Measurements from ENCODE around the gene CAPN12. TPM values are rescaled to one million over a fixed set of nuclear protein-coding genes. Genes with fewer than 3 reads are reported as not detected.

Gene CAPN12
- total RNA-seq, 1 experiment from 2014 or later: 58.5 TPM

GRCh38 chr19:38720559-38721236 is 23.6 kb downstream of the CAPN12 start:
- in situ Hi-C loops (cut with HindIII; ENCODE audit: low pct_unique_long_range_greater_than_20kb, low sequenced_read_pairs): no loop called here
- DNase-seq (ENCODE audit: low read depth, low spot score) (no peak), ATAC-seq (no peak)
- ChIA-PET POLR2A (interaction anchor here (0.9 to 1.0 kb wide), 2 partner anchors 129 to 210 kb away, joined by 3 read pairs; partner anchors contain the start of genes MRPS12 and SARS2), CTCF (interaction anchor here (0.6 to 1.1 kb wide), 2 partner anchors 153 to 225 kb away, joined by 3 to 4 read pairs; no protein-coding TSS in a partner anchor)
- peak overlapping the region; percentile 74 for H3K27ac ChIP-seq (ENCODE audit: low read length)
- TF ChIP-seq, protein P1, sequence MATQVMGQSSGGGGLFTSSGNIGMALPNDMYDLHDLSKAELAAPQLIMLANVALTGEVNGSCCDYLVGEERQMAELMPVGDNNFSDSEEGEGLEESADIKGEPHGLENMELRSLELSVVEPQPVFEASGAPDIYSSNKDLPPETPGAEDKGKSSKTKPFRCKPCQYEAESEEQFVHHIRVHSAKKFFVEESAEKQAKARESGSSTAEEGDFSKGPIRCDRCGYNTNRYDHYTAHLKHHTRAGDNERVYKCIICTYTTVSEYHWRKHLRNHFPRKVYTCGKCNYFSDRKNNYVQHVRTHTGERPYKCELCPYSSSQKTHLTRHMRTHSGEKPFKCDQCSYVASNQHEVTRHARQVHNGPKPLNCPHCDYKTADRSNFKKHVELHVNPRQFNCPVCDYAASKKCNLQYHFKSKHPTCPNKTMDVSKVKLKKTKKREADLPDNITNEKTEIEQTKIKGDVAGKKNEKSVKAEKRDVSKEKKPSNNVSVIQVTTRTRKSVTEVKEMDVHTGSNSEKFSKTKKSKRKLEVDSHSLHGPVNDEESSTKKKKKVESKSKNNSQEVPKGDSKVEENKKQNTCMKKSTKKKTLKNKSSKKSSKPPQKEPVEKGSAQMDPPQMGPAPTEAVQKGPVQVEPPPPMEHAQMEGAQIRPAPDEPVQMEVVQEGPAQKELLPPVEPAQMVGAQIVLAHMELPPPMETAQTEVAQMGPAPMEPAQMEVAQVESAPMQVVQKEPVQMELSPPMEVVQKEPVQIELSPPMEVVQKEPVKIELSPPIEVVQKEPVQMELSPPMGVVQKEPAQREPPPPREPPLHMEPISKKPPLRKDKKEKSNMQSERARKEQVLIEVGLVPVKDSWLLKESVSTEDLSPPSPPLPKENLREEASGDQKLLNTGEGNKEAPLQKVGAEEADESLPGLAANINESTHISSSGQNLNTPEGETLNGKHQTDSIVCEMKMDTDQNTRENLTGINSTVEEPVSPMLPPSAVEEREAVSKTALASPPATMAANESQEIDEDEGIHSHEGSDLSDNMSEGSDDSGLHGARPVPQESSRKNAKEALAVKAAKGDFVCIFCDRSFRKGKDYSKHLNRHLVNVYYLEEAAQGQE (IDR thresholded peaks at IDR 0.05; ENCODE audit: insufficient read depth in 1 of 2, low read depth in 2 of 2, low read length in 1 of 2): no peak
- TF ChIP-seq POLR2AphosphoS5 (IDR thresholded peaks at IDR 0.05; ENCODE audit: low read depth, low read length): peak; percentile 28; the same call in 1 of the 2 replicates
- H3K4me1 ChIP-seq (ENCODE audit: control insufficient read depth, insufficient read depth, low read length): peaks cover 76% of the 10 kb centered on the region
- no peaks in the 10 kb centered on the region for H3K9me3 ChIP-seq (ENCODE audit: control insufficient read depth, insufficient read depth, low read depth, low read length)
- H3K36me3 ChIP-seq (ENCODE audit: control insufficient read depth, insufficient read depth, low read length): peaks cover 78% of the 10 kb centered on the region
- H3K4me3 ChIP-seq (ENCODE audit: low read depth in 2 of 2, low read length in 2 of 2): no peak overlapping the region
- intact Hi-C loops (cut with micrococcal nuclease; ENCODE audit: unreplicated experiment): no loop called here
- no peaks in the 10 kb centered on the region for H3K27me3 ChIP-seq (ENCODE audit: control insufficient read depth, insufficient read depth, low read length)
- no TSS peak for BruUV-seq (replicated peaks)

DNA sequence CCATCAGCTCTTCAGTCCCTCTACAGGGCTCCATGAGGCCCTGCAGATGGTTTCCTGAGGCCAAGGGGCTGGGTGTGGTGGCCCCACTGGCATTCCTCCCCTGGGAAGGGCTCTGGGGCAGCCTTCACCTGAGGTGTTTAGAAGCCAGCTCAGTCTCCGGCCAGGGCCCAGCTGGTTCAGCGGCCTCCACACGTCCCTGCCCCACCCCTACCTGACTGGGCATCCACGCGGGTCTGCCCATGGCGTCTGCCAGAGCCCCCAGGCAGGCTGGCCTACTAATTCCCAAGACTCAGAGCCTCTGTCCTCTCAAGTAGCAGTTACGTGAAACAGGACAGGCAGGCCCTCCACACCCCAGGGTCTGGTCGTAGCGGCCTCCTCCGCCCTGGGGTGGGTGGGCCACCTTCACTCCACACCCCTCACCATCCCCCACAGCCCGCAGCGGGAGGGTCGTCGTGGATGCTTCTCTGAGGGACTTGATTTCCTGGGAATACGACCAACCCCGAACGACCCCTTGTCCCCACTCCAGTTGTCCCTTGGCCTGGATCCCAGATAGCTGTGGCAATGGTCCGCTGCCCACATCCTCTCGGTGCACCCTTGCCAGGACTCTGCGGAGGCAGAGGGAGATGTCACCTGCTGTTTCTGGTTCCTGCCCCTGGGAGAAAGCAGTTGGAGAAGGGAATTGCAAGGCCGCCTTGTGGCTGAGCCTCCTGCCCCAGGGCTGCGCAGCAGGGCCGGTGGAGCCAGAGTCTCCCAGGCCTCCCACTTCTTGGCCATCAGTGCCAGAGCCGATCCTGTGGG is 24.3 kb downstream of the CAPN12 start:
- ATAC-seq: peak; percentile 5

More for the DNA sequence above, 24.3 kb downstream of the CAPN12 start:
- peak overlapping the region; percentile 74 for H3K27ac ChIP-seq (ENCODE audit: low read length)
- no TSS peak for BruUV-seq (replicated peaks)
- TF ChIP-seq POLR2AphosphoS5 (IDR thresholded peaks at IDR 0.05; ENCODE audit: low read depth, low read length): no peak; the same call in none of the 2 replicates
- TF ChIP-seq, protein P1 (IDR thresholded peaks at IDR 0.05; ENCODE audit: insufficient read depth in 1 of 2, low read depth in 2 of 2, low read length in 1 of 2): no peak
- TF ChIP-seq SIN3A (IDR thresholded peaks at IDR 0.05; ENCODE audit: borderline replicate concordance, insufficient read depth, low read depth, low read length): no peak
- TF ChIP-seq, protein P2, sequence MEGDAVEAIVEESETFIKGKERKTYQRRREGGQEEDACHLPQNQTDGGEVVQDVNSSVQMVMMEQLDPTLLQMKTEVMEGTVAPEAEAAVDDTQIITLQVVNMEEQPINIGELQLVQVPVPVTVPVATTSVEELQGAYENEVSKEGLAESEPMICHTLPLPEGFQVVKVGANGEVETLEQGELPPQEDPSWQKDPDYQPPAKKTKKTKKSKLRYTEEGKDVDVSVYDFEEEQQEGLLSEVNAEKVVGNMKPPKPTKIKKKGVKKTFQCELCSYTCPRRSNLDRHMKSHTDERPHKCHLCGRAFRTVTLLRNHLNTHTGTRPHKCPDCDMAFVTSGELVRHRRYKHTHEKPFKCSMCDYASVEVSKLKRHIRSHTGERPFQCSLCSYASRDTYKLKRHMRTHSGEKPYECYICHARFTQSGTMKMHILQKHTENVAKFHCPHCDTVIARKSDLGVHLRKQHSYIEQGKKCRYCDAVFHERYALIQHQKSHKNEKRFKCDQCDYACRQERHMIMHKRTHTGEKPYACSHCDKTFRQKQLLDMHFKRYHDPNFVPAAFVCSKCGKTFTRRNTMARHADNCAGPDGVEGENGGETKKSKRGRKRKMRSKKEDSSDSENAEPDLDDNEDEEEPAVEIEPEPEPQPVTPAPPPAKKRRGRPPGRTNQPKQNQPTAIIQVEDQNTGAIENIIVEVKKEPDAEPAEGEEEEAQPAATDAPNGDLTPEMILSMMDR (IDR thresholded peaks at IDR 0.05): no peak
- no peak for TF ChIP-seq TCF7L2 (IDR thresholded peaks at IDR 0.05; ENCODE audit: low read depth, low read length)
- peaks cover 76% of the 10 kb centered on the region for H3K36me3 ChIP-seq (ENCODE audit: control insufficient read depth, insufficient read depth, low read length)
- no peak overlapping the region for H3K4me3 ChIP-seq (ENCODE audit: low read depth in 2 of 2, low read length in 2 of 2)
- ChIA-PET CTCF (interaction anchor here (0.6 to 1.4 kb wide), 2 partner anchors 9 to 226 kb away, joined by 3 to 4 read pairs; no protein-coding TSS in a partner anchor), POLR2A (interaction anchor here (0.7 to 1.0 kb wide), 4 partner anchors 9 to 210 kb away, joined by 3 to 4 read pairs (median 3); partner anchors contain the start of genes MRPS12 and SARS2)
- no peak for DNase-seq (ENCODE audit: low read depth, low spot score)
- in situ Hi-C loops (cut with HindIII; ENCODE audit: low pct_unique_long_range_greater_than_20kb, low sequenced_read_pairs): no loop called here
- no peaks in the 10 kb centered on the region for H3K27me3 ChIP-seq (ENCODE audit: control insufficient read depth, insufficient read depth, low read length)
- intact Hi-C loops (cut with micrococcal nuclease; ENCODE audit: unreplicated experiment): no loop called here
- H3K9me3 ChIP-seq (ENCODE audit: control insufficient read depth, insufficient read depth, low read depth, low read length): no peaks in the 10 kb centered on the region
- H3K4me1 ChIP-seq (ENCODE audit: control insufficient read depth, insufficient read depth, low read length): peaks cover 69% of the 10 kb centered on the region
